ENCODE data around the gene C11orf52.

C11orf52 gene

GRCh38 chr11:111941963-111942362, 23.2 kb downstream of the C11orf52 start:
- Histone ChIP-seq H3K4me3 (ENCODE audit: low read length) (no peak overlapping the region), H3K9ac (ENCODE audit: low read length) (no peak overlapping the region), H3K9me3 (ENCODE audit: control insufficient read depth, low read length) (no peaks in the 10 kb centered on the region), H3K27me3 (replicated peaks; ENCODE audit: control insufficient read depth, insufficient read depth, low read length) (no peaks in the 10 kb centered on the region), H3K4me1 (ENCODE audit: control insufficient read depth, insufficient read depth, low read length) (peaks cover 66% of the 10 kb centered on the region), H3K36me3 (ENCODE audit: control insufficient read depth, insufficient read depth, low read length, severe bottlenecking) (no peaks in the 10 kb centered on the region)
- DNase-seq (ENCODE audit: low read depth) = no peak

DNA sequence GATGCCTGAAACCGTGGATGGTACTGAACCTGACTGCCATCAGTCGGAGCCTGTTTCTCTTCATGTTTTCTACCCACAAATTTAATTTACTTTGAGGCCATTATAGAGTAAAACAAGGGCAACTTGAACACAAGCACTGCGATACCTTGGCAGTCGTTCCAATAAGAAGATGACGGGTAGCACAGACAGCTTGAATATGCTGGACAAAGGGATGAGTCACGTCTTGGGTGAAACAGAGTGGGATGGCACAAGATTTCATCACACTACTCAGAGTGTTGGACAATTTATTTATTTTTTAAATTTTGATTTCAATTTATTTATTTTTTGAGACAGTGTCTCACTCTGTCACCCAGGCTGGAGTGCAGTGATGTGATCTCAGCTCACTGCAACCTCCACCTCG, 24.1 kb downstream of the C11orf52 start:
- Histone ChIP-seq H3K36me3 (ENCODE audit: control insufficient read depth, insufficient read depth, low read length, severe bottlenecking) (no peaks in the 10 kb centered on the region), H3K9ac (ENCODE audit: low read length) (no peak overlapping the region), H3K4me3 (ENCODE audit: low read length) (no peak overlapping the region), H3K27me3 (replicated peaks; ENCODE audit: control insufficient read depth, insufficient read depth, low read length) (no peaks in the 10 kb centered on the region), H3K9me3 (ENCODE audit: control insufficient read depth, low read length) (no peaks in the 10 kb centered on the region), H3K4me1 (ENCODE audit: control insufficient read depth, insufficient read depth, low read length) (peaks cover 59% of the 10 kb centered on the region)
- DNase-seq (ENCODE audit: low read depth) = no peak

GRCh38 chr11:111944139-111944538, 25.4 kb downstream of the C11orf52 start:
- Histone ChIP-seq H3K4me1 (ENCODE audit: control insufficient read depth, insufficient read depth, low read length) (peaks cover 46% of the 10 kb centered on the region), H3K36me3 (ENCODE audit: control insufficient read depth, insufficient read depth, low read length, severe bottlenecking) (no peaks in the 10 kb centered on the region), H3K9me3 (ENCODE audit: control insufficient read depth, low read length) (no peaks in the 10 kb centered on the region), H3K4me3 (ENCODE audit: low read length) (peak overlapping the region; percentile 56), H3K27me3 (replicated peaks; ENCODE audit: control insufficient read depth, insufficient read depth, low read length) (no peaks in the 10 kb centered on the region), H3K9ac (ENCODE audit: low read length) (peak overlapping the region; percentile 59)
- DNase-seq (ENCODE audit: low read depth) = peak; percentile 88

DNA sequence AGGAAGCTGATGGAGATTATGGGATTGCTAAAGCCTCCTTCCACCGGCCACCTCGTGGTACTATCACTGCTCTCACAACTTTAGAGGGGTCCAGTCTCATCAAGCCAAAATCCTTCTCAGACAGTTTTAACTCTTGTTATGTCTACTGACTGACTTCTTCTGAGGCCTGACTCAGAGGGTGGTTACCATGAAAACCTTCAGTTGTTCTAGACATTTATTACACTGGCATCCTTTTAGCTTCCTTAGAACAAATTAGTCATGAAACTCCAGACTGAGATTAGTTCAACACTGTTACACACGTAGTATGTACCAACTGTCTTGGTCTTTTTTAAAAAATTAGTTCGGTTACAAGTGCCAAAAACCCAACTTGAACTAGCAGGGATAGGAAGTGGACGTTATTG, 25.9 kb downstream of the C11orf52 start:
- peak overlapping the region; percentile 59 for H3K9ac ChIP-seq (ENCODE audit: low read length)
- DNase-seq (ENCODE audit: low read depth) = peak; percentile 79
- H3K4me1 ChIP-seq (ENCODE audit: control insufficient read depth, insufficient read depth, low read length) = peaks cover 42% of the 10 kb centered on the region
- peak overlapping the region; percentile 56 for H3K4me3 ChIP-seq (ENCODE audit: low read length)
- H3K36me3 ChIP-seq (ENCODE audit: control insufficient read depth, insufficient read depth, low read length, severe bottlenecking) = no peaks in the 10 kb centered on the region
- H3K9me3 ChIP-seq (ENCODE audit: control insufficient read depth, low read length) = no peaks in the 10 kb centered on the region
- no peaks in the 10 kb centered on the region for H3K27me3 ChIP-seq (replicated peaks; ENCODE audit: control insufficient read depth, insufficient read depth, low read length)

DNA sequence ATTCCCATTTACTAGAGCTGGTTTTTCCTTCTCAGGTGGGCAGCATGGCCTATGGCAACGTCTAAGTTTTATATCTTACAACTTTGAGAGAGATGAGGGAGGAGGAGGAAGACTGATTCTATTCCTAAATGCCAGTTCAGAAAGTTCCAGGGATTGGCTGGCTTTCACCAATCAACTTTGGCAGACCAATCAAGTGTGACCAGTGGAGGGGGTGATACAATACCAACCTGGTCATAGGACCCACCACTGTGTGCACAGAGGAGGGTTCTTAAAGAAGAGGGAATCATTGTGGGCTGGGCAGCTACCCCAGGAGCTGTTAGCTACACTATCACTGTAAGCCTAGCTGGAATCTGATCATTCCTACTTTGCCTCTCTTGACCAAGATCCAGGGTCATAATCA, 26.5 kb downstream of the C11orf52 start:
- H3K4me1 ChIP-seq (ENCODE audit: control insufficient read depth, insufficient read depth, low read length) = peaks cover 41% of the 10 kb centered on the region
- H3K9ac ChIP-seq (ENCODE audit: low read length) = peak overlapping the region; percentile 44
- H3K4me3 ChIP-seq (ENCODE audit: low read length) = peak overlapping the region; percentile 20
- H3K9me3 ChIP-seq (ENCODE audit: control insufficient read depth, low read length) = no peaks in the 10 kb centered on the region
- DNase-seq (ENCODE audit: low read depth) = no peak
- H3K27me3 ChIP-seq (replicated peaks; ENCODE audit: control insufficient read depth, insufficient read depth, low read length) = no peaks in the 10 kb centered on the region
- no peaks in the 10 kb centered on the region for H3K36me3 ChIP-seq (ENCODE audit: control insufficient read depth, insufficient read depth, low read length, severe bottlenecking)

GRCh38 chr11:111946499-111946898, 27.8 kb downstream of the C11orf52 start:
- DNase-seq (ENCODE audit: low read depth) = no peak
- H3K4me1 ChIP-seq (ENCODE audit: control insufficient read depth, insufficient read depth, low read length) = peaks cover 41% of the 10 kb centered on the region
- no peaks in the 10 kb centered on the region for H3K9me3 ChIP-seq (ENCODE audit: control insufficient read depth, low read length)
- no peaks in the 10 kb centered on the region for H3K27me3 ChIP-seq (replicated peaks; ENCODE audit: control insufficient read depth, insufficient read depth, low read length)
- no peak overlapping the region for H3K4me3 ChIP-seq (ENCODE audit: low read length)
- no peaks in the 10 kb centered on the region for H3K36me3 ChIP-seq (ENCODE audit: control insufficient read depth, insufficient read depth, low read length, severe bottlenecking)
- no peak overlapping the region for H3K9ac ChIP-seq (ENCODE audit: low read length)

- Histone ChIP-seq H3K9ac (ENCODE audit: low read length) (no peak overlapping the region), H3K4me1 (ENCODE audit: control insufficient read depth, insufficient read depth, low read length) (peaks cover 37% of the 10 kb centered on the region), H3K9me3 (ENCODE audit: control insufficient read depth, low read length) (no peaks in the 10 kb centered on the region), H3K36me3 (ENCODE audit: control insufficient read depth, insufficient read depth, low read length, severe bottlenecking) (no peaks in the 10 kb centered on the region), H3K27me3 (replicated peaks; ENCODE audit: control insufficient read depth, insufficient read depth, low read length) (no peaks in the 10 kb centered on the region), H3K4me3 (ENCODE audit: low read length) (no peak overlapping the region)
- DNase-seq (ENCODE audit: low read depth) = no peak
Observed at GRCh38 chr11:111947143-111947542, 28.4 kb downstream of the C11orf52 start.

DNA sequence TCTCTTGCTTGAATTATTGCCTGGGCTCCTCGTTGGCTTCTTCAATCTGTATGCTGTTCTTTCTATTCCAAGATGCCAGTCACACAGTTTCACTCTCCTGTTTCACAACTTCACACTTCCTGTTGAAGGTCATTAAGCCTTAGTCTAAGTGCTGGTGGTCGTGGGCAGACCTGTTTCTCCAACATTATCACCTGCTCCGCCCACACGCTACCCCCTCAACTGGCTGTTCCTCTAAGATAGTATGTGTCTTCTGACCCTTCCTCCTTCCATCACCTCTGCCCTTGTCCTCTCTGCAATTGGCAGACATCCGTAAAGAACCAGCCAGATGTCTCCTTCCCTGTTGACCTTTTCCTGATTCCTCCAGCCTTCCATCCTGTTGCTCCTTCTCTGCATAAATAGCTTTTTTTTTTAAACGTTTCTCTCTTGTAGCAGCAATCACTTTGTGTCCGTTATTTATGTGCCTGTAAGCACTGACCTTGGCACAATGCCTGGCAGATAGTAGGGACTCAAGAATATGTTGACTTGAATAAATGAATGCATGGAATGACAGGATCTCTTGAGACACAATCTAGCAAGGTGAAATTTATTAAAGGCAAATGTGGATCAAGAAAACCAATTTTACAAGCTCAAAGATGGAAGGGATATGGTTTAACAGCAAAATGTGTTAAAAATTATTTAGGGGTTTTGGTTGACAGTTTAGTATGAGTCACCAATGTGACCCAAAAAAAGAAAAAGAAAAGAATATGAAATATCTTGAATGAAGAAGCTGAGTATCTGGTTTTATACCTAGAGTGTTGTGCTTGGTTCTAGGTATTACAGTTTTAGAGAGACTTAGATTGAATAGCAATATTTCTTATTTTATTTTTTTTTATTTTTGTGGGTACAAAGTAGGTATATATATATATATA, 31.1 kb downstream of the C11orf52 start:
- Histone ChIP-seq H3K4me1 (ENCODE audit: control insufficient read depth, insufficient read depth, low read length) (peaks cover 17% of the 10 kb centered on the region), H3K9me3 (ENCODE audit: control insufficient read depth, low read length) (no peaks in the 10 kb centered on the region), H3K36me3 (ENCODE audit: control insufficient read depth, insufficient read depth, low read length, severe bottlenecking) (no peaks in the 10 kb centered on the region), H3K4me3 (ENCODE audit: low read length) (no peak overlapping the region), H3K9ac (ENCODE audit: low read length) (no peak overlapping the region), H3K27me3 (replicated peaks; ENCODE audit: control insufficient read depth, insufficient read depth, low read length) (no peaks in the 10 kb centered on the region)
- DNase-seq (ENCODE audit: low read depth) = no peak

- Histone ChIP-seq H3K4me3 (ENCODE audit: low read length) (no peak overlapping the region), H3K36me3 (ENCODE audit: control insufficient read depth, insufficient read depth, low read length, severe bottlenecking) (no peaks in the 10 kb centered on the region), H3K27me3 (replicated peaks; ENCODE audit: control insufficient read depth, insufficient read depth, low read length) (no peaks in the 10 kb centered on the region), H3K9me3 (ENCODE audit: control insufficient read depth, low read length) (no peaks in the 10 kb centered on the region), H3K9ac (ENCODE audit: low read length) (no peak overlapping the region), H3K4me1 (ENCODE audit: control insufficient read depth, insufficient read depth, low read length) (peaks cover 7% of the 10 kb centered on the region)
- no peak for DNase-seq (ENCODE audit: low read depth)
Observed at GRCh38 chr11:111951565-111951964, 32.9 kb downstream of the C11orf52 start.

DNA sequence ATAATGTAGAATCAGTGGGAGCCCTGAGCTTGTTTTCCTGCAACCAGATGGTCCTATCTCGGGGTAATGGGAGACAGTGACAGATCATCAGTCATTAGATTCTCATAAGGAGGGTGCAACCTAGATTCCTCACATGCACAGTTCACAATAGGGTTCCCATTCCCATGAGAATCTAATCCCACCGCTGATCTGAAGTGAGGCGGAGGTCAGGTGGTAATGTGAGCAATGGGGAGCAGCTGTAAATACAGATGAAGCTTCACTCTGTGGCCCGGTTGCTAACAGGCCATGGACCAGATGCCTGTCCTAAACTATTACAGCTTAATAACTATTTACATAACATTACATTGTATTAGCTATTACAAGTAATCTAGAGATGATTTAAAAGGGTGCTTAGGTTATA, 35.4 kb downstream of the C11orf52 start:
- H3K9me3 ChIP-seq (ENCODE audit: control insufficient read depth, low read length) = no peaks in the 10 kb centered on the region
- H3K9ac ChIP-seq (ENCODE audit: low read length) = no peak overlapping the region
- DNase-seq (ENCODE audit: low read depth) = no peak
- peaks cover 4% of the 10 kb centered on the region for H3K36me3 ChIP-seq (ENCODE audit: control insufficient read depth, insufficient read depth, low read length, severe bottlenecking)
- H3K4me1 ChIP-seq (ENCODE audit: control insufficient read depth, insufficient read depth, low read length) = peaks cover 5% of the 10 kb centered on the region
- H3K27me3 ChIP-seq (replicated peaks; ENCODE audit: control insufficient read depth, insufficient read depth, low read length) = no peaks in the 10 kb centered on the region
- H3K4me3 ChIP-seq (ENCODE audit: low read length) = no peak overlapping the region

- DNase-seq (ENCODE audit: low read depth) = no peak
Observed at GRCh38 chr11:111957663-111958444, 39.1 kb downstream of the C11orf52 start.

More at GRCh38 chr11:111957663-111958444, 39.1 kb downstream of the C11orf52 start:
- no peak overlapping the region for H3K9ac ChIP-seq (ENCODE audit: low read length)
- no peaks in the 10 kb centered on the region for H3K9me3 ChIP-seq (ENCODE audit: control insufficient read depth, low read length)
- H3K4me1 ChIP-seq (ENCODE audit: control insufficient read depth, insufficient read depth, low read length) = no peaks in the 10 kb centered on the region
- H3K4me3 ChIP-seq (ENCODE audit: low read length) = no peak overlapping the region
- no peaks in the 10 kb centered on the region for H3K27me3 ChIP-seq (replicated peaks; ENCODE audit: control insufficient read depth, insufficient read depth, low read length)
- peaks cover 4% of the 10 kb centered on the region for H3K36me3 ChIP-seq (ENCODE audit: control insufficient read depth, insufficient read depth, low read length, severe bottlenecking)

Measured in adipocyte (in vitro differentiated cells).